Measurements from ENCODE around the gene UXS1. TPM values are rescaled to one million over a fixed set of nuclear protein-coding genes. Genes with fewer than 3 reads are reported as not detected.

The UXS1 gene
- total RNA-seq, 1 donor = 22.8 TPM

- no peak for TF ChIP-seq CTCF (IDR thresholded peaks at IDR 0.05; ENCODE audit: extremely low read depth, low read depth, low read length)
- no peaks in the 10 kb centered on the region for H3K9me3 ChIP-seq (ENCODE audit: low read depth, low read length)
Measured at GRCh38 chr2:106090916-106091618, 103.0 kb downstream of the UXS1 start.

DNA sequence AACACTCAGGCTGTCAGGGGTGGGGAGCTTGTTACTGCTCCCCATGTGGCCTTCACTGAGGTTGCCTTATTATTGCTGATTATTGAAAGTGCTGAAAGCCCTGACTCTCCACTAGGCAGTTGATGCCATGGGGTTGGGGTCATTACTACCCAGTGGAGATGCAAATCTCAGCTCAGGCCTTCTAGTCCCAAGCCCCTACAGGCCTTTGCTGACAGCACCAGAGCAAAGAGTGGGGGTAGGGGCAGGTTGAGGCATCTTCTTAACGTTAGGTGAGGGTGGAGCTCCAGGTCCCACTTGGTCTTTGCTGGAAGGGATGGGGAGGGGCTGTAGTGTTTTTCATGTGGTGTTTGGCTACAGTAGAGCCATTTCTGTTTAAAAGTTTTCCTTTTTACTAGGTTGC, 104.5 kb downstream of the UXS1 start:
- no peak overlapping the region for H3K4me3 ChIP-seq (ENCODE audit: insufficient read depth, low read length)
- H2AFZ ChIP-seq (ENCODE audit: low read length) = no peak overlapping the region
- no peaks in the 10 kb centered on the region for H3K79me2 ChIP-seq (ENCODE audit: insufficient read depth, low read length)
- DNase-seq (ENCODE audit: insufficient read length, low spot score, missing footprints) = no peak
- no peak for TF ChIP-seq CTCF (IDR thresholded peaks at IDR 0.05; ENCODE audit: extremely low read depth, low read depth, low read length)
- H3K4me1 ChIP-seq (ENCODE audit: insufficient read depth, low read length) = no peaks in the 10 kb centered on the region
- no peaks in the 10 kb centered on the region for H3K9me3 ChIP-seq (ENCODE audit: low read depth, low read length)
- no peaks in the 10 kb centered on the region for H3K27me3 ChIP-seq (ENCODE audit: insufficient read depth, low read length)
- no peak overlapping the region for H3K27ac ChIP-seq (ENCODE audit: low read depth, low read length)
- no peaks in the 10 kb centered on the region for H3K36me3 ChIP-seq (ENCODE audit: insufficient read depth, low read length)
- H4K20me1 ChIP-seq (ENCODE audit: insufficient read depth, low read length) = no peaks in the 10 kb centered on the region
- no peak overlapping the region for H3K4me2 ChIP-seq (ENCODE audit: insufficient read depth, low read length)

More at GRCh38 chr2:106090916-106091618, 103.0 kb downstream of the UXS1 start:
- no peak overlapping the region for H3K27ac ChIP-seq (ENCODE audit: low read depth, low read length)
- H2AFZ ChIP-seq (ENCODE audit: low read length) = no peak overlapping the region
- H3K27me3 ChIP-seq (ENCODE audit: insufficient read depth, low read length) = no peaks in the 10 kb centered on the region
- no peak overlapping the region for H3K4me3 ChIP-seq (ENCODE audit: insufficient read depth, low read length)
- H3K79me2 ChIP-seq (ENCODE audit: insufficient read depth, low read length) = no peaks in the 10 kb centered on the region
- H3K4me1 ChIP-seq (ENCODE audit: insufficient read depth, low read length) = no peaks in the 10 kb centered on the region
- H3K36me3 ChIP-seq (ENCODE audit: insufficient read depth, low read length) = peaks cover under 1% of the 10 kb centered on the region
- no peaks in the 10 kb centered on the region for H4K20me1 ChIP-seq (ENCODE audit: insufficient read depth, low read length)
- DNase-seq (ENCODE audit: insufficient read length, low spot score, missing footprints) = no peak
- no peak overlapping the region for H3K4me2 ChIP-seq (ENCODE audit: insufficient read depth, low read length)

- Histone ChIP-seq H3K4me3 (ENCODE audit: insufficient read depth, low read length) (no peak overlapping the region), H3K27me3 (ENCODE audit: insufficient read depth, low read length) (peaks cover 26% of the 10 kb centered on the region), H3K27ac (ENCODE audit: low read depth, low read length) (no peak overlapping the region), H3K4me2 (ENCODE audit: insufficient read depth, low read length) (no peak overlapping the region), H4K20me1 (ENCODE audit: insufficient read depth, low read length) (no peaks in the 10 kb centered on the region), H3K9me3 (ENCODE audit: low read depth, low read length) (no peaks in the 10 kb centered on the region), H2AFZ (ENCODE audit: low read length) (peak overlapping the region; percentile 18), H3K79me2 (ENCODE audit: insufficient read depth, low read length) (no peaks in the 10 kb centered on the region), H3K36me3 (ENCODE audit: insufficient read depth, low read length) (no peaks in the 10 kb centered on the region), H3K4me1 (ENCODE audit: insufficient read depth, low read length) (no peaks in the 10 kb centered on the region)
- peak; percentile 56 for TF ChIP-seq CTCF (IDR thresholded peaks at IDR 0.05; ENCODE audit: extremely low read depth, low read depth, low read length)
- no peak for DNase-seq (ENCODE audit: insufficient read length, low spot score, missing footprints)
Measured at GRCh38 chr2:106085181-106085940, 108.7 kb downstream of the UXS1 start.

DNA sequence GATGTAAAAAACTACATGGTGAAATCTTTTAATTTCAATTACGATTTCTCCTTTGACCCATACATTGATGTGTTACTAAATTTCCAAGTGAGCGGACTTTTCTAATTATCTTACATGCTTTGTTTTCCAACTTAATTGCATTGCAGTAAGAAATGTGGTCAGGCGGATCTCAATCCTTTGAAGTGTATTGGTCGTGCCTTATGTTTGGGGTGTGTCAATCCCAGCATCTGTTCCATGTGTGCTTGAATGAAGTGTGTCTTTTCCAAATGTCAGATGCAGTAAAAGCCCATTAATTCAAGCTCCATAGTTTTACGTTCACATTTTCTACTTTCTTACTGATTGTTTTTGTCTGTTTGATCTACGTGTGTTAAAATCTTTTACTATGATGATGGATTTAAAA, 113.1 kb downstream of the UXS1 start:
- H3K9me3 ChIP-seq (ENCODE audit: low read depth, low read length) = no peaks in the 10 kb centered on the region
- no peaks in the 10 kb centered on the region for H3K36me3 ChIP-seq (ENCODE audit: insufficient read depth, low read length)
- H3K27ac ChIP-seq (ENCODE audit: low read depth, low read length) = no peak overlapping the region
- H3K4me3 ChIP-seq (ENCODE audit: insufficient read depth, low read length) = no peak overlapping the region
- H3K79me2 ChIP-seq (ENCODE audit: insufficient read depth, low read length) = no peaks in the 10 kb centered on the region
- H2AFZ ChIP-seq (ENCODE audit: low read length) = no peak overlapping the region
- TF ChIP-seq CTCF (IDR thresholded peaks at IDR 0.05; ENCODE audit: extremely low read depth, low read depth, low read length) = no peak
- no peaks in the 10 kb centered on the region for H4K20me1 ChIP-seq (ENCODE audit: insufficient read depth, low read length)
- H3K27me3 ChIP-seq (ENCODE audit: insufficient read depth, low read length) = peaks cover 26% of the 10 kb centered on the region
- DNase-seq (ENCODE audit: insufficient read length, low spot score, missing footprints) = no peak
- H3K4me1 ChIP-seq (ENCODE audit: insufficient read depth, low read length) = no peaks in the 10 kb centered on the region
- no peak overlapping the region for H3K4me2 ChIP-seq (ENCODE audit: insufficient read depth, low read length)
